Left cardiac atrium (tissue), 4 donors: ENCODE results near the gene PCYT1A. TPM values are rescaled to one million over a fixed set of nuclear protein-coding genes. Genes with fewer than 3 reads are reported as not detected.
A peak's percentile ranks its signal among the peaks of the same experiment; 100 is the strongest.

ENCODE experiments used
- ATAC-seq, 2 donors: fragments of 200-7000 bp; cut with Tn5 transposase; one replicate each; pipeline ENCODE4 v1.9.1; 2020; ENCODE audit warnings: mild to moderate bottlenecking in 2 of 2, moderate library complexity in 2 of 2
- DNase-seq: peaks from one replicate; pipeline ENCODE4 v3.0.0-alpha.2; 2020
- intact Hi-C, 2 donors: fragments of 100-400 bp; cut with DNase I; formaldehyde crosslinking; loops; one replicate each; pipeline versions ENCODE4 v1.14.1 to v1.15.1; 2022 to 2023
- total RNA-seq, 2 donors: library from RNA; stranded (reverse); fragmentation: NEBNext Ultra II Directional; extraction: Animal tissue kit (Norgen Biotek cat#: 25700); gene quantifications; one replicate each; pipeline ENCODE4 v1.2.1, GENCODE V29; 2021
- donor health status: DM: no; HTN: yes; CAD: no.
- donor health status: DM: no; HTN: yes; CAD: no; lungs with severe emphysema.
- donor health status: DM: yes; HTN: yes; CAD: no.
- donor health status: Dilated cardiomyopathy.

Gene PCYT1A
- total RNA-seq, 2 donors from 2014 or later = 71.7 to 83.9 TPM

- ATAC-seq = no peak
- intact Hi-C loops = no loop called here
- DNase-seq = no peak
These were observed 11.0 kb upstream of the PCYT1A start for GRCh38 chr3:196298521-196298920.

DNA sequence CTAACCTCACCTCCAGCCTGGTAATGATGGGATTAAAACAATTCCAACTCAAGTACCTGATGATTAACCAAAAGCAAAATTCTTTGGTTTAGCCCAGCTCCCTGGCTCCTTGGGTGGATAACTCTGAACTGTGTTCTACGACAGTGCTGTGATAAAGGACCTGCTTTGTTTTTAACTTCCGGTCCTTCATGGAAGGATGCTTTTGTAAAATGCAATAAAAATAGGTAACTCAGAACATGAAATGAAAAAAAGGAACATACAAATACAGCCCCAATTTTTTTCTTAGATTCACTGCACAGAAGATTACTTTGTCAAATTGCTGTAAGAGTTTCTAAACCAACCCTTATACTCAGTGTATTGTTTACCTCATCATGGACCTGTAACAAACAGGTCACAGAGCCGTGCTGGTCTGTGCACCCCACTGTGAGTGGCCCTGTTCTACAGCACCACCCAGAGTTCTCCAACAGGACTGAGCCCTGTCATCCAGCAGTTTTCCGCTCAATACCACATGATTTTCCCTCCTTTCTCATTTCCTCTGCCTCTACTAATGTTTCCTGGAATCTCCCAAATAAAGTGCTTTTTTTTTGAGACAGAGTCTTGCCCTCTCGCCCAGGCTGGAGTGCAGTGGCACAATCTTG is 4.9 kb upstream of the PCYT1A start:
- no peak for DNase-seq
- ATAC-seq = no peak
- intact Hi-C loops = no loop called here

GRCh38 chr3:196288141-196288460 is 575 bp upstream of the PCYT1A start:
- intact Hi-C loops = no loop called here
- ATAC-seq (peak; percentile 52 to 61), DNase-seq (no peak)

GRCh38 chr3:196287090-196287439 is 461 bp downstream of the PCYT1A start:
- no peak for DNase-seq
- intact Hi-C loops = no loop called here
- ATAC-seq = peak; percentile 25 to 46

GRCh38 chr3:196284396-196284795 is 3.1 kb downstream of the PCYT1A start:
- DNase-seq (no peak), ATAC-seq (no peak)
- intact Hi-C loops = no loop called here

DNA sequence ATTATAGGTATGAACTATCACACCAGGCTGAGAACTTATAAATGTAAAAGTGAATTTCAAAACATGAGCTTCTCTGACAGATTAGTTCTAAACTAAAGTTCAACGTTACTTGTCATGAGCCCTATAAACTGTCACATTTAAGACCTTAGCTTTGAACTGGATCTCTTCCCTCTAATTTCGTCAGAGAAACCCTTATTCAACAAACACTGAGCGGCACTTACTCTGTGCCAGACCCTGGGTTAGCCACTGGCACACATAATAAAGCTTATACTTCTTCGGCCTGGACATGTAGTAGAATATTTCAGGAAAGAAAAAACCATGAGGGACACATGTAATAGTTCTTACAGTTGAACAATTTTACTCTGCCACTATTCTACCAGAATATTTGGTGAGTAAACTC is 5.6 kb downstream of the PCYT1A start:
- peak in 1 of 2 donors; percentile 35 for ATAC-seq

GRCh38 chr3:196280689-196281440 is 6.7 kb downstream of the PCYT1A start:
- DNase-seq (no peak), ATAC-seq (no peak)
- intact Hi-C loops = no loop called here

More for the DNA sequence above, 5.6 kb downstream of the PCYT1A start:
- intact Hi-C loops = no loop called here
- no peak for DNase-seq

DNA sequence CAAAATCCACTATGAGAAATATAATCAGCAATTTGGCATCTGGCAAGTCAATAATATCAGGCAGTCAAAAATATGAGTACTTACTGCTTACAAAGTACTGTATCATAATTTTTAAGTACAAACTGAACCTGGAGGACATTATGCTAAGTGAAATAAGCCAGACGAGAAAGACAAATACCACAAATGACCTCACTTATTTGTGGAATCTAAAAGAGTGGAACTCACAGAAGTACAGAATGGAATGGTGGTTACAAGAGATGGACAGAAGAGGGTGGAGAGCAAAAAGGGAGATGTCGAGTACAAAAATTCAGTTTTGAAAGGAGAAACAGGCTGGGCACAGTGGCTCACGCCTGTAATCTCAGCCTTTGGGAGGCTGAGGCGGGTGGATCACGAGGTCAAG is 12.4 kb downstream of the PCYT1A start:
- intact Hi-C loops = no loop called here
- no peak for ATAC-seq
- DNase-seq = no peak

DNA sequence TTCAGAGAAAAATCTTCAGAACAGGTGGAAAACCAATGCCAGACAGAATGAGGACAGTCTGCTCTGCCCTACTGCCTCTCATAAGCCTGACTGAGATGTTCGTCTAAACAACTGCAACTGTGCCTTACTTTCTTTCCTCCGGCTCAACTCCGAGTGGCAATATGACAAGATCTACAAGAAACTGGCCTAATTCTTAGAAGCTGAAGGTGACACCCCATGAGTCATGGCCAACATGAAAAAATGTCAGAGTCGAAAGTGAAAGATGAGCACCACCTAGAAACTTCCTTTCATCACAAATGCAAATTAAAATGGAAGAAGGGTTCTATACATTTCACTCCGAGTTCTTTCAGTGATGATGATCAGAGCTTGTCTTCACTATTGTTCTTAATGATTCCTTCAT is 12.9 kb downstream of the PCYT1A start:
- ATAC-seq (no peak), DNase-seq (no peak)
- intact Hi-C loops = no loop called here

- intact Hi-C loops = no loop called here
- no peak for ATAC-seq
- DNase-seq = no peak
These were observed 13.9 kb downstream of the PCYT1A start for GRCh38 chr3:196273655-196274054.

GRCh38 chr3:196272826-196273225 is 14.7 kb downstream of the PCYT1A start:
- DNase-seq = no peak
- intact Hi-C loops = no loop called here
- ATAC-seq = peak; percentile 74 to 84

DNA sequence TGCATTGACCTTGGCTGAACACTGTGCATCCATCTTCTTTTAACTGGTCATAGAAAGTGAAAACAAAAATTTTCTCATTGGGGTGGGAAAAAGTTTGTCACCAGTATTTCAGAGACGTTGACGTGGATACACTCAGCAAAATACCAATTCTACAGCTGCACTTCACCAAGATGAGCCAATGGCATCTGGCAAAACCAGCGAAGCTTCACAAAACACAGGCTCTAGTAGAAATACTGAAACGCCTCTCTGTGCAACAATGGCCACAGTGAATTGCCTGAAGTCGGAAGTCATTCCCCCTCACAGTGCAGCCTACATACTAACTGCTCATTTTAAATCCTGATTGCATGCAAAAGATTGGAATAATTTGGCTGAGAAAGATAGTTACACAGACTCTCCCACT is 17.0 kb downstream of the PCYT1A start:
- no peak for DNase-seq
- intact Hi-C loops = no loop called here

DNA sequence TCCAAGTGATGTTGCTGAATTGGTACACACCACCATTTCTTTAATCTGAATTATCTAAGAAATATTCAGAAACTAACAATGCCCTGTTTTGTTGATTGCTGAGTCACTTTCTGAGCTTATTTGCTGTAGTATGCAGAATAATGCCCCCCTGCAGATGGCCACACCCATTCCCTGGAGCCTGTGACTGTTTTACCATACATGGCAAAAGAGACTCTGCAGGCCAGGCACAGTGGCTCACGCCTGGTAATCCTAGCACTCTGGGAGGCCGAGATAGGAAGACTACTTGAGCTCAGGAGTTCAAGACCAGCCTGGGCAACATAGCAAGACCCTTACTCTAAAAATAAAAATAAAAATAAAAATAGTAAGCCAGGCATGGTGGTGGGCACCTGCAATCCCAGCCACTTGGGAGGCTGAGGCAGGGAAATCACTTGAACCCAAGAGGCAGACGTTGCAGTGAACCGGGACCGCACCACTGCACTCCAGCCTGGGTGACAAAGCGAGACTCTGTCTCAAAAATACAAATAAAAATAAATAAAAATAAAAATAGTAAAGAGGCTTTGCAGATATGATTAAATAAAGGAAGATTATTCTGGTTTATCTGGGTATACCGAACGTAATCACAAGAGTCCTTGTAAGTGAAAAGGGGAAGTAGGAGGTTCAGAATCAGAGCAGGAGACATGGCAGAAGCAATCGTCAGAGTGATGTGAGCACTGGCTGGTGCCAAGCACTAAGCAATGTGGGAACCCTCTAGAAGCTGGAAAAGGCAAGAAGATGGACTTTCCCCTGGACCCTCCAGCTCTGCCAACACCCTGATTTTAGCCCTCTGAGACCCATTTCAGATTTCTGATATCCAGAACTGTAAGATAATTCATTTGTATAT is 19.0 kb downstream of the PCYT1A start:
- DNase-seq = no peak
- peak in 1 of 2 donors; percentile 40 for ATAC-seq
- intact Hi-C loops = no loop called here

More for the DNA sequence above, 17.0 kb downstream of the PCYT1A start:
- no peak for ATAC-seq

DNA sequence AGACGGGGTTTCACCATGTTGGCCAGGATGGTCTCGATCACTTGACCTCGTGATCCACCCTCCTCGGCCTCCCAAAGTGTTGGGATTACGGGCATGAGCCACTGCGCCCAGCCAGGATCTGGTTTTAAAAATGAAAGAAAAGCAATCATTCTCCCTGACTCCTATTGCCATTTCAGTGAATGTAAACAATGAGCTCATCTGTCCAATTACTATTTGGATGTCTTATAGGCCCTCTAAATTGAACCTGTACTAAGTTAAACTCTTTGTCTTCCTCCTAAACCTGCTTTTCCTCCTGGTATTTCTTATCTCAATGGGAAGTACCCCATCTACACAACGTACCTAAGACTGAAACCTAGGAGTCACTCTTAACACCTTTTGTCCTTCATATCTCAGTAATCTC is 23.7 kb downstream of the PCYT1A start:
- DNase-seq (no peak), ATAC-seq (no peak)
- intact Hi-C loops = no loop called here

DNA sequence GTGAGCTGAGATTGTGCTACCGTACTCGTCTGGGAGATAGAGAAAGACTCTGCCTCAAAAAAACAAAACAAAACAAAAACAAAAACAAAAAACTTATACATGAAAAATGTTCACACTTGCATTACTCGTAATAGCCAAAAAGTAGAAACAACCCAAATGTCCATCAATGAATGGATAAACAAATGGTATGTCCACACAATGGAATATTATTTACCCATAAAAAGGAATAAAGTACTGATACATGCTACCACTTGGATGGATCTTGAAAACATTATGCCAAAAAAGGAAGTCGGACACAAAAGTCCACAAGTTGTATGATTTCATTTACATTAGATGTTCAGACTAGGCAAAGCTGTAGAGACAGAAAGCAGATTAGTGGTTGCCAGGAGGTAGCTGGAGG is 26.7 kb downstream of the PCYT1A start:
- no peak for ATAC-seq
- intact Hi-C loops = no loop called here
- no peak for DNase-seq

DNA sequence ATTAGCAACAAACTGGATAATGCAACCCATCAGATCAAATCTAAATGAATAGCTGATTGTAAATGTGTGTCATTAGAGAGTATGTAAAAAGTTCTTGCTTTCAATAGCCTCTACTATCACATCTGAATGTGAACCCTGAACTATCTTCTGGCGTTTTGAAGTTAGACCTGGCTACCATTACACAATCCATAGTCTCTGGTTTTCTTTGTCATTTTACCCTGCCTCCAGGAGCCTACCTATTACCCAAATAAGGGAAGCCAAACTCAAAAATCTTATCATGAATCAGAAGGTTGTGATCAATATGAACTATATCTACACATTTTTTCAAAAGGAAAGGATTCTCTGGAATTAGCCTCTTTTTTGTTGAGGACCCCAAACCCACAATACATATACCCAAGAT is 31.8 kb downstream of the PCYT1A start:
- intact Hi-C loops = loop anchor here in 1 of 2 donors (10.0 kb wide), 1 partner anchor 259 kb away; the partner anchor contains the start of gene SMCO1
- DNase-seq (no peak), ATAC-seq (no peak)

DNA sequence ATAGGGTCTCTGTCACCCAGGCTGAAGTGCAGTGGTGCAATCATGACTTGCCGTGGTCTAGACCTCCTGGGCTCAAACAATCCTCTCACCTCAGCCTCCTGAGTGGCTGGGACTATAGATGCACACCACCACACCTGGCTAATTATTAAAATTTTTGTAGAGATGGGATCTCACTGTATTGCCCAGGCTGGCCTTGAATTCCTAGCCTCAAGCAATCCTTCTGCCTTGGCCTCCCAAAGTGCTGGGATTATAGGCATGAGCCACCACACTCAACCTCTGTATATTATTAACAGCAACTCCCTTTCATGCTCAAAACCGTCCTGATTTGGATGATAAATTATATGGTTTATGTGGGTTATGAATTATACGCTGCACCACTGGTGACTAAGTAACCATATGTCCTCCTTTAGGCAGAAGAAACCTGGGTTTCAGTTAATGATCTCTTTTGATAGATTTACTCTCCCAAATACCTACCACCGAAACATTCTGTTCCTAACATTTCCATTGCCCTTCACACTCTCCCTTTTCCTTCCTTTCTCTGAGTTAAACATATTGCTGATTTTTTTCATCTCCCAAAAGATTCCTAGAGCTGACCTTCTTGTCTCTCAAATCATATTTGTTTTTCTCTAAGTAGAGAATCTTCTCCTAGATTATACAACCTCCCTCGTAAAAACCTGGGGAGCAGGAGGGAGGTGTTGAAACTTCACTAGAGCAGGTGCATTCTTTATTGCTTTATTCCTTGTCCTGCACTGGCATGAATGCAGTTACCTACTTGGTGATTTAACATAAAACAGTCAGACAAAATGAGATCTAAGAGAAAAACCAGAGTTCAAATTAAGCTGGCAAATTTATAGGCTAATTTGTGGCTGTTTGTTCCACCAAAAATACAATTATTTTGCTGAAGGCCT is 32.9 kb downstream of the PCYT1A start:
- no peak for DNase-seq
- intact Hi-C loops = loop anchor here in 1 of 2 donors (10.0 kb wide), 1 partner anchor 260 kb away; the partner anchor contains the start of gene SMCO1
- no peak for ATAC-seq

- intact Hi-C loops = loop anchor here (2.0 to 10.0 kb wide), 2 partner anchors 263 to 269 kb away; partner anchors contain the start of gene SMCO1 (in 1 of the 2)
- no peak for ATAC-seq
These were observed 35.6 kb downstream of the PCYT1A start for GRCh38 chr3:196251918-196252317.

More at GRCh38 chr3:196251918-196252317, 35.6 kb downstream of the PCYT1A start:
- no peak for DNase-seq
